DMS114 treated with DMSO at 0.1 percent for 48 hours (cell line): ENCODE results near the gene CDC42EP2.

Source experiments
- DNase-seq: peaks from one replicate; lab custom pipeline; 2025; ENCODE audit not compliant: unreplicated experiment; lab: John Stamatoyannopoulos, UW

Gene CDC42EP2

GRCh38 chr11:65297026-65297672, 17.5 kb upstream of the CDC42EP2 start:
- DNase-seq, result no peak

GRCh38 chr11:65298131-65298535, 16.5 kb upstream of the CDC42EP2 start:
- DNase-seq, result no peak

GRCh38 chr11:65298655-65299179, 15.9 kb upstream of the CDC42EP2 start:
- no peak for DNase-seq

- DNase-seq, result no peak
Measured at GRCh38 chr11:65300621-65301275, 13.9 kb upstream of the CDC42EP2 start.

- DNase-seq, result no peak
Measured at GRCh38 chr11:65301491-65302329, 13.0 kb upstream of the CDC42EP2 start.

GRCh38 chr11:65303555-65303954, 11.1 kb upstream of the CDC42EP2 start:
- no peak for DNase-seq

GRCh38 chr11:65304110-65304509, 10.6 kb upstream of the CDC42EP2 start:
- DNase-seq, result no peak

- DNase-seq, result no peak
Measured at GRCh38 chr11:65304613-65305012, 10.1 kb upstream of the CDC42EP2 start.

GRCh38 chr11:65305501-65306268, 9.0 kb upstream of the CDC42EP2 start:
- no peak for DNase-seq

GRCh38 chr11:65307298-65308229, 7.1 kb upstream of the CDC42EP2 start:
- DNase-seq, result no peak

GRCh38 chr11:65308281-65308891, 6.3 kb upstream of the CDC42EP2 start:
- no peak for DNase-seq

GRCh38 chr11:65309006-65309405, 5.7 kb upstream of the CDC42EP2 start:
- DNase-seq, result no peak

GRCh38 chr11:65310215-65310614, 4.5 kb upstream of the CDC42EP2 start:
- DNase-seq, result no peak

GRCh38 chr11:65310736-65311135, 3.9 kb upstream of the CDC42EP2 start:
- DNase-seq, result no peak

GRCh38 chr11:65311170-65311678, 3.4 kb upstream of the CDC42EP2 start:
- no peak for DNase-seq

- DNase-seq, result peak; percentile 55
Measured at GRCh38 chr11:65315204-65315865, 669 bp downstream of the CDC42EP2 start.

- no peak for DNase-seq
Measured at GRCh38 chr11:65315866-65316226, 1.2 kb downstream of the CDC42EP2 start.

- DNase-seq, result no peak
Measured at GRCh38 chr11:65316227-65317024, 1.8 kb downstream of the CDC42EP2 start.
